ENCODE data around the gene MXRA7.

DNA sequence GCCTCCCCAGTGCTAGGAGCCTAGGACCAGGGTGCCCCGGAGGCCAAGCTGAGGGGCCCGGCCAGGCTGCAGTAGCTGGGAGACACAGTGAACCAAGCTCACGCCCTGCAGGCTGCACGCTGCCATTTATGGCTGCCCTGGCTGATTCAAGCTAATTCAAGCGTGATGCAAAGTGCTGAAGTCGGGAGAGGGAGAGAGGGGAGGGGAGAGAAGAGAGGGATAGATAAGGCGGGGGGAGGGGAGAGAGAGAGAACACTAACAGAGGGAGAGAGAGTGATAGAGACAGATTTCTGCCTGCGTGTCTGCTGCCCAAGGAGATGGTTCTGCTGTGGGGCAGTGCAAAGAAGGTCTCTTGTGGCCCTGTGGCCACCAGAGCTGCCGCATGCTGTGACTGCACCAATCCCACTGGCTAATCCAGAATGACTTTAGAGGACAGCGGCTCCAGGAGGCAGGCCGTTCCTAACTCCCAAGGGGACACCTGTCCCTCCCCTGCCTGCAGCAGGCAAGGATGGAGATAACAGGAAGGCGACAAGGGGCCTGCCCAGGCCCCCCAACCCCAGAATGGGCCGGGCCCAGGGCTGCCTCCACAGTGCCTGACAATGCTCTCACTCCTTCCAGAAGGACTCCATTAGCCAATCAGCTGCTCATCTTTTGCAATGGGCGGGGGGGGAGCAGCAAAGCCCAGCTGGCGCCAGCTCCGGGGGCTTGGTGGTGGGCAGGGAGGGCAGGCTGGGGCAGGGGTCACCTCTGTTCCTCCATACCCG lies 12.9 kb downstream of the MXRA7 start:
- TF ChIP-seq, protein P1, sequence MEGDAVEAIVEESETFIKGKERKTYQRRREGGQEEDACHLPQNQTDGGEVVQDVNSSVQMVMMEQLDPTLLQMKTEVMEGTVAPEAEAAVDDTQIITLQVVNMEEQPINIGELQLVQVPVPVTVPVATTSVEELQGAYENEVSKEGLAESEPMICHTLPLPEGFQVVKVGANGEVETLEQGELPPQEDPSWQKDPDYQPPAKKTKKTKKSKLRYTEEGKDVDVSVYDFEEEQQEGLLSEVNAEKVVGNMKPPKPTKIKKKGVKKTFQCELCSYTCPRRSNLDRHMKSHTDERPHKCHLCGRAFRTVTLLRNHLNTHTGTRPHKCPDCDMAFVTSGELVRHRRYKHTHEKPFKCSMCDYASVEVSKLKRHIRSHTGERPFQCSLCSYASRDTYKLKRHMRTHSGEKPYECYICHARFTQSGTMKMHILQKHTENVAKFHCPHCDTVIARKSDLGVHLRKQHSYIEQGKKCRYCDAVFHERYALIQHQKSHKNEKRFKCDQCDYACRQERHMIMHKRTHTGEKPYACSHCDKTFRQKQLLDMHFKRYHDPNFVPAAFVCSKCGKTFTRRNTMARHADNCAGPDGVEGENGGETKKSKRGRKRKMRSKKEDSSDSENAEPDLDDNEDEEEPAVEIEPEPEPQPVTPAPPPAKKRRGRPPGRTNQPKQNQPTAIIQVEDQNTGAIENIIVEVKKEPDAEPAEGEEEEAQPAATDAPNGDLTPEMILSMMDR (IDR thresholded peaks at IDR 0.05), result no peak
- no peak for TF ChIP-seq POLR2A (IDR thresholded peaks at IDR 0.05)
- TF ChIP-seq POLR2AphosphoS5 (IDR thresholded peaks at IDR 0.05), result peak in 2 of 4 donors; percentile 12 to 13
- no peak for TF ChIP-seq EP300 (IDR thresholded peaks at IDR 0.05)

Data from sigmoid colon (tissue), 4 donors.